Activated T-helper 17 cell treated with anti-CD3 and anti-CD28 coated beads, Interleukin-2, amount 50 U/mL, for 72 hours (primary cell): ENCODE measurements around the gene NSUN4. TPM values are rescaled to one million over a fixed set of nuclear protein-coding genes. Genes with fewer than 3 reads are reported as not detected.
"Not testable (repeated sequence)": the region's sequence is repeated elsewhere in the genome, so short reads cannot be mapped to it uniquely, and the experiment has no call there.

Experiments used
- ATAC-seq: fragments of 150-1000 bp; cut with Tn5 transposase; replicated peaks from 2 replicates; pipeline ENCODE4 v1.10.0; 2021; ENCODE audit warnings: mild to moderate bottlenecking, moderate library complexity
- H3K27ac Mint-ChIP-seq: one replicate; pipeline ENCODE4 v1.8.0; 2022; ENCODE audit warnings: mixed read lengths
- H3K27me3 Mint-ChIP-seq: one replicate; pipeline ENCODE4 v1.8.0; 2022; ENCODE audit warnings: mixed read lengths
- H3K36me3 Mint-ChIP-seq: one replicate; pipeline ENCODE4 v1.8.0; 2022; ENCODE audit warnings: low read depth, mild to moderate bottlenecking, mixed read lengths
- H3K4me1 Mint-ChIP-seq: one replicate; pipeline ENCODE4 v1.8.0; 2022; ENCODE audit warnings: mixed read lengths
- H3K4me3 Mint-ChIP-seq: one replicate; pipeline ENCODE4 v1.8.0; 2022; ENCODE audit warnings: mild to moderate bottlenecking, mixed read lengths
- H3K9me3 Mint-ChIP-seq: one replicate; pipeline ENCODE4 v1.8.0; 2022; ENCODE audit warnings: mixed read lengths
- total RNA-seq, 2 donors: library from RNA; stranded (reverse); gene quantifications; one replicate each; pipeline ENCODE4 v1.2.3, GENCODE V29; 2022

NSUN4 gene
- total RNA-seq, 2 donors from 2014 or later: 23.3 to 24.5 TPM

GRCh38 chr1:46315669-46316403, 24.8 kb upstream of the NSUN4 start:
- Mint-ChIP-seq H3K27ac (no peak overlapping the region), H3K27me3 (no peaks in the 10 kb centered on the region), H3K4me3 (no peak overlapping the region), H3K4me1 (no peaks in the 10 kb centered on the region), H3K36me3 (peaks cover 70% of the 10 kb centered on the region), H3K9me3 (no peaks in the 10 kb centered on the region)
- no peak for ATAC-seq

GRCh38 chr1:46317323-46317722, 23.3 kb upstream of the NSUN4 start:
- Mint-ChIP-seq H3K27me3 (no peaks in the 10 kb centered on the region), H3K9me3 (no peaks in the 10 kb centered on the region), H3K4me3 (no peak overlapping the region), H3K27ac (no peak overlapping the region), H3K36me3 (peaks cover 55% of the 10 kb centered on the region), H3K4me1 (no peaks in the 10 kb centered on the region)
- no peak for ATAC-seq

GRCh38 chr1:46319301-46319700, 21.3 kb upstream of the NSUN4 start:
- not testable (repeated sequence) for H3K9me3 Mint-ChIP-seq, H3K27me3 Mint-ChIP-seq, H3K4me1 Mint-ChIP-seq, ATAC-seq, H3K4me3 Mint-ChIP-seq, H3K27ac Mint-ChIP-seq
- peaks cover 35% of the 10 kb centered on the region for H3K36me3 Mint-ChIP-seq

- H3K9me3 Mint-ChIP-seq, H3K4me3 Mint-ChIP-seq, ATAC-seq, H3K4me1 Mint-ChIP-seq, H3K27me3 Mint-ChIP-seq, H3K27ac Mint-ChIP-seq: not testable (repeated sequence)
- peaks cover 26% of the 10 kb centered on the region for H3K36me3 Mint-ChIP-seq
Observed at GRCh38 chr1:46319960-46320914, 20.4 kb upstream of the NSUN4 start.

GRCh38 chr1:46322191-46322590, 18.4 kb upstream of the NSUN4 start:
- H3K27ac Mint-ChIP-seq, H3K4me1 Mint-ChIP-seq, H3K36me3 Mint-ChIP-seq, H3K4me3 Mint-ChIP-seq, H3K9me3 Mint-ChIP-seq, ATAC-seq, H3K27me3 Mint-ChIP-seq: not testable (repeated sequence)

- H3K27me3 Mint-ChIP-seq, H3K9me3 Mint-ChIP-seq, H3K4me1 Mint-ChIP-seq, H3K27ac Mint-ChIP-seq, ATAC-seq, H3K36me3 Mint-ChIP-seq, H3K4me3 Mint-ChIP-seq: not testable (repeated sequence)
Observed at GRCh38 chr1:46325285-46326076, 15.1 kb upstream of the NSUN4 start.

- ATAC-seq, H3K4me3 Mint-ChIP-seq, H3K27me3 Mint-ChIP-seq, H3K4me1 Mint-ChIP-seq, H3K27ac Mint-ChIP-seq, H3K36me3 Mint-ChIP-seq, H3K9me3 Mint-ChIP-seq: not testable (repeated sequence)
Observed at GRCh38 chr1:46328182-46328581, 12.4 kb upstream of the NSUN4 start.

GRCh38 chr1:46329807-46330206, 10.8 kb upstream of the NSUN4 start:
- H3K9me3 Mint-ChIP-seq: not testable (repeated sequence)

GRCh38 chr1:46330381-46330780, 10.2 kb upstream of the NSUN4 start:
- H3K4me3 Mint-ChIP-seq, H3K27ac Mint-ChIP-seq, H3K9me3 Mint-ChIP-seq, H3K36me3 Mint-ChIP-seq, H3K4me1 Mint-ChIP-seq, H3K27me3 Mint-ChIP-seq, ATAC-seq: not testable (repeated sequence)

More at GRCh38 chr1:46329807-46330206, 10.8 kb upstream of the NSUN4 start:
- H3K27ac Mint-ChIP-seq, H3K36me3 Mint-ChIP-seq, H3K4me3 Mint-ChIP-seq, H3K27me3 Mint-ChIP-seq, H3K4me1 Mint-ChIP-seq, ATAC-seq: not testable (repeated sequence)

GRCh38 chr1:46331786-46332540, 8.6 kb upstream of the NSUN4 start:
- ATAC-seq, H3K9me3 Mint-ChIP-seq, H3K27me3 Mint-ChIP-seq, H3K4me1 Mint-ChIP-seq, H3K4me3 Mint-ChIP-seq, H3K27ac Mint-ChIP-seq, H3K36me3 Mint-ChIP-seq: not testable (repeated sequence)

- Mint-ChIP-seq H3K27me3 (no peaks in the 10 kb centered on the region), H3K36me3 (no peaks in the 10 kb centered on the region), H3K27ac (no peak overlapping the region), H3K4me3 (no peak overlapping the region), H3K9me3 (no peaks in the 10 kb centered on the region), H3K4me1 (no peaks in the 10 kb centered on the region)
- no peak for ATAC-seq
Observed at GRCh38 chr1:46333300-46334029, 7.1 kb upstream of the NSUN4 start.

GRCh38 chr1:46334030-46334384, 6.6 kb upstream of the NSUN4 start:
- Mint-ChIP-seq H3K27me3 (no peaks in the 10 kb centered on the region), H3K36me3 (no peaks in the 10 kb centered on the region), H3K4me1 (peaks cover 4% of the 10 kb centered on the region), H3K4me3 (no peak overlapping the region), H3K27ac (no peak overlapping the region), H3K9me3 (no peaks in the 10 kb centered on the region)
- ATAC-seq: no peak

- no peaks in the 10 kb centered on the region for H3K9me3 Mint-ChIP-seq
- H3K27ac Mint-ChIP-seq: no peak overlapping the region
- no peaks in the 10 kb centered on the region for H3K36me3 Mint-ChIP-seq
- no peaks in the 10 kb centered on the region for H3K27me3 Mint-ChIP-seq
- peaks cover 4% of the 10 kb centered on the region for H3K4me1 Mint-ChIP-seq
- no peak overlapping the region for H3K4me3 Mint-ChIP-seq
- no peak for ATAC-seq
Observed at GRCh38 chr1:46335081-46335480, 5.5 kb upstream of the NSUN4 start.
